Smooth muscle cell of bladder (primary cell): ENCODE results near the gene PTBP1. TPM values are rescaled to one million over a fixed set of nuclear protein-coding genes. Genes with fewer than 3 reads are reported as not detected.

ENCODE experiments used
- total RNA-seq: library from RNA; depleted of rRNA; stranded (reverse); fragments of >200 nt; gene quantifications from 2 replicates; pipeline ENCODE4 v1.2.3, GENCODE V29; 2014

Gene PTBP1
- 65.2 and 67.6 TPM in 2 replicates for total RNA-seq

DNA sequence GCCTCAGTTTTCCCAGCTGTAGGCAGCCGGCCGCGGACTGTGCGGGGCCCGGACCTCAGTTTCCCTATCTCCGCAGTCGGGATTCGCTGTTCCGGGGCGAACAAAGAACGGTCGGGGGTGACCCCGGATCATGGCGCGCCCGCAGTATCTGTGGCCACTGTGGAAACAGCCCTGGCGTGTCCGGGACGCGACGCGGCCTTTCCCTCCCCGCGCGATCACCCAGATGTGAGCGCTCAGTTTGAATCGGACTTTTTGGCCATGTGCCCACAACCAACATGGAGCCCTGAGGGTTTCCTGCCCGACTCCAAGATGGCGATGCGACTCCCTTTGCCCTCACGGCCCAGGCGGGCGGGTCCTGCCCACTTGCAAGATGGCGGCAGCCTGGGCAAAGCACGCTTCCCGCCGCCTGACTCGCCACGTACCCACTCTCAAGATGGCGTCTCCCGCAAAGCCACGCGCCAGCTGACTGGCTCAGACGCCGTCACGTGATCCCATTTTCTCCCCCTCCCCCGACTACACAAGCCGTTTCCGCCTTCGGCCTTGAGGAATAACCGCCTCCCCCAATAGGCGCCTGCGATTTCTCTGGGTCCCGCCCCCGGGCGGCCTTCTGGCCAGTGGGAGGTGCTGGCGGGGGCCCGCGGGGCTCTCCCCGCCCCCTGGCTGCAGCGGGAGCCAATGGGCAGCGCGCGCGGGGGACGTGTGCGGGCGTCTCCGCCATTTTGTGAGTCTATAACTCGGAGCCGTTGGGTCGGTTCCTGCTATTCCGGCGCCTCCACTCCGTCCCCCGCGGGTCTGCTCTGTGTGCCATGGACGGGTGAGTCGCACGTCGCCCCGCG is at the start of gene PTBP1:
TSS of gene PTBP1 (plus strand) at position 761 of the 836 bp plus-strand sequence. CDS start at position 807, 46 bp downstream.

GRCh38 chr19:750640-751423 is 46.4 kb upstream of the PTBP1 start, which contains the start of gene MISP:
TSS of gene MISP (plus strand) at chr19:751112. CDS start at chr19:756947, 5,835 bp downstream.

DNA sequence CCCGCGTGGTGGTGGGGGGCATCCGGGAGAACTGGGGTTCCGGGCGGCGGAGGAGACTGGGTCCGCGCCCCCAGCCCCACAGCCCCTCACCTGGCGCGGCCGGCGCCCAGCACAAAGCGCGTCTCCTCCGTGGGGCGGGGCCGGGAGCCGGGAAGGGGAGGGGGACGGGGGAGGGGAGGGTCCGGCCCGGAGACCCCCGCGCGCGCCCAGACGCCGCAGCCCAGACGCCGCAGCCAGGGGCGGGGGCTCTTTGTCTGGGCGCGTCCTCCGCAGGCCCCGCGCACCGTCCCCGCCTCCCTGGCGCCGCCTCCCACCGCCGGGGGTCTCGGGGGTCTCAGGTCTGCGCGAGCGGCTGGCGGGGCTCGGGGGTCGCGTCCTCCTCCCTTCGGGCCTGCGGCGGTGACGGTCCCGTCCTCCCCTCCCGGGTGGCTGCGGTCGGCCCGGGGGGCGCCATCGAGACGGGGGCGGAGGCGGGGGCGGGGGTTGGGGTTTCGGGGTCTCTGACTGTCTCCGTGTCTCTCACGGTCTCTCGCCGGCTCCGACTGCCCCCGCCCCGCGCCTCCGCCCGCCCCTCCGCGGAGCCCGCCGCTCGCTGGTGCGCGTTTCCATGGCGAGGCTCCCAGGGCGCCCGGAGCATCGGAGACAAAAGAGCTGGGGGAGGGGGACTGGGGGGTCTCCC is 24.7 kb downstream of the PTBP1 start, which contains the start of gene PLPPR3:
TSS of gene PLPPR3 (minus strand) at position 131 of the 679 bp plus-strand sequence. CDS start 396 bp downstream, outside the sequence.

DNA sequence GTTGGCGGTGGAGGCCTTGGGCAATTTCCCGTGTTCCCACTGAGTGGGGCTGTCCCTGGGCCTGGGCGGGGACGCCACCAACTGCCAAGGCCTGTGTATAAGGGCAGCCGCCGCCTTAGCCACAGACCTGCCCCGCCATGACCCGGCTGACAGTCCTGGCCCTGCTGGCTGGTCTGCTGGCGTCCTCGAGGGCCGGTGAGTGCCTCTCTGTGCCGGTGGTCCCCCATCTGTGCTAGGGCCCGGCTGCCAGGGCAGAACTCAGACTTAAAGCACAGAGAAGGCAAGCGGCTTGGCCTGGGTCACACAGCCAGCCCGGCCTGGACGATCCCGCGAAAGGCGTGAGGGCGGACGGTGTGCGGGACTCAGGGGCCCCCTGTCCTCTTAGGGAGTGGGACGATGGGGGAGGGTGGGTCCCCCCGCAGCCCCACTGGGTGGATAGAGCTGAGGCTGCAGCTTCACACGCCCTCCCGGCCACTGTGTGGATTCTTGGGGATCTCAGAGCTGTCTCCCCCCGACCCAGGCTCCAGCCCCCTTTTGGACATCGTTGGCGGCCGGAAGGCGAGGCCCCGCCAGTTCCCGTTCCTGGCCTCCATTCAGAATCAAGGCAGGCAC is 30.6 kb downstream of the PTBP1 start, which contains the start of gene AZU1:
TSS of gene AZU1 (plus strand) at position 128 of the 612 bp plus-strand sequence. CDS start at position 138, 10 bp downstream.

GRCh38 chr19:840519-841206 is 43.4 kb downstream of the PTBP1 start, which contains the start of gene PRTN3:
TSS of gene PRTN3 (plus strand) at chr19:840999. CDS start at chr19:841009, 10 bp downstream.

GRCh38 chr19:852136-853013 is 55.1 kb downstream of the PTBP1 start, which contains the start of gene ELANE:
TSS of gene ELANE (plus strand) at chr19:852303. CDS start at chr19:852329, 26 bp downstream.

DNA sequence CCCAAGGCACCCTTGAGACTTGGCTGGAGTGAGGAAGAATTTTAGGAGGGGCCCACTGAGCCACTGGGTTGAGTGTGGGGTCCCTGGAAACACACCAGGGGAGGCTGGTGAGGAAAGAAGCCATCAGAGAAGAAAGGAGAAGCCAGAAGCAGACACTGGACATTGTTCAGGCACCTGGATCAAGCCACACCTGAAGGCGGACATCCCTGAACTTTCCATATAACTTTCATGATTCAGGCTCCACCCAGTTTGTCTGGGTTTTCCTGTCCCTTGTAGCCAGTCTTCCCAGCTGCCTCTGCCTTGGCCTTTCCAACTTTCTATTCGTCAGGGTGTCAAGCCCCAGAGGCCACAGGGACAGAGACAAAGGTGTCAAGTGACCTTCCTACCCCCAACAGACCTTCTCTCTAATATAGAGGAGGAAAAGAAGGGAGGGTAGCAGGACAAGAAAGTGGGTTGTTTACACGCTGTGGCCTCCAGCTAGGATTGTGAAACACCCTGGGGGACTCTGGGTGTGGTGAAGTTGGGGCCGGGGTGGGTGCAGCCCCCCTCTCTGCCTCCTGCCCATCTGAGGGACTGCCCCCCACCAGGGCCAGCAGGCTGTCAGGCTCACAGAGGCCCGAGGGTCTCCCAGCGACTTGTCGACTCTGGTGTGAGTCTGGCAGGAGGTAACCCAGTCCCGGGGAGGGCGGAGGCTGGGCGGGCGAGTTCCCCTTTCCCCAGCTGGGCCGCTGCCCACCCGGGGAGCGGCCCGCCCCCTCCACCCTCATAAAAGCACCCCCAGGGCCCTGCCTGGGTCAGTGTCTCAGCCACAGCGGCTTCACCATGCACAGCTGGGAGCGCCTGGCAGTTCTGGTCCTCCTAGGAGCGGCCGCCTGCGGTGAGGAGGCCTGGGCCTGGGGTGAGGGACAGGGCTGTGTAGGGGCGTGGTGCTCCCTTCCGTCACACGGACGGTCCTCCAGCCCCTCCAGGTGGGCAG is 61.9 kb downstream of the PTBP1 start, which contains the start of gene CFD:
TSS of gene CFD (plus strand) at position 797 of the 976 bp plus-strand sequence. CDS start at position 823, 26 bp downstream.

Other genes starting within 250 kb of the PTBP1 start
- 296 and 318 TPM in 2 replicates for gene BSG, start 224.9 kb upstream of the PTBP1 start, total RNA-seq
- gene HCN2, start 207.6 kb upstream of the PTBP1 start, total RNA-seq = 0.71 and 1.3 TPM in 2 replicates
- 15.2 and 19.7 TPM in 2 replicates for gene POLRMT, start 163.9 kb upstream of the PTBP1 start, total RNA-seq
- gene FGF22, start 157.6 kb upstream of the PTBP1 start, total RNA-seq = under 0.01 and 0.09 TPM in 2 replicates
- 15.1 and 15.2 TPM in 2 replicates for gene RNF126, start 134.2 kb upstream of the PTBP1 start, total RNA-seq
- gene FSTL3, start 121.1 kb upstream of the PTBP1 start, total RNA-seq = 43.2 and 92.6 TPM in 2 replicates
- not detected in 2 replicates for gene PRSS57, start 102.0 kb upstream of the PTBP1 start, total RNA-seq
- gene PALM, start 88.5 kb upstream of the PTBP1 start, total RNA-seq = 4.8 and 15.6 TPM in 2 replicates
- 0.18 and 0.28 TPM in 2 replicates for gene MISP, start 46.3 kb upstream of the PTBP1 start, total RNA-seq
- gene PLPPR3, start 24.5 kb downstream of the PTBP1 start, total RNA-seq = 0.57 and 1.1 TPM in 2 replicates
- gene AZU1, start 30.4 kb downstream of the PTBP1 start, total RNA-seq = 0.18 TPM in 1 of 2 replicates, not detected in the other
- gene PRTN3, start 43.5 kb downstream of the PTBP1 start, total RNA-seq = not detected in 2 replicates
- gene ELANE, start 54.9 kb downstream of the PTBP1 start, total RNA-seq = 0.46 and 0.85 TPM in 2 replicates
- gene CFD, start 62.2 kb downstream of the PTBP1 start, total RNA-seq = 61.8 and 93.7 TPM in 2 replicates
- 16.4 and 21.4 TPM in 2 replicates for gene MED16, start 95.7 kb downstream of the PTBP1 start, total RNA-seq
- not detected in 2 replicates for gene RNU6-9, start 96.0 kb downstream of the PTBP1 start, total RNA-seq
- gene R3HDM4, start 115.8 kb downstream of the PTBP1 start, total RNA-seq = 18.1 and 18.3 TPM in 2 replicates
- under 0.01 TPM in 1 of 2 replicates, not detected in the other for gene KISS1R, start 119.9 kb downstream of the PTBP1 start, total RNA-seq
- gene ARID3A, start 128.6 kb downstream of the PTBP1 start, total RNA-seq = 16.9 and 22.2 TPM in 2 replicates
- 42.0 and 62.0 TPM in 2 replicates for gene WDR18, start 186.9 kb downstream of the PTBP1 start, total RNA-seq
- 0.14 and 0.65 TPM in 2 replicates for gene GRIN3B, start 203.0 kb downstream of the PTBP1 start, total RNA-seq
- 47.4 and 57.0 TPM in 2 replicates for gene TMEM259, start 223.7 kb downstream of the PTBP1 start, total RNA-seq
- not detected in 2 replicates for gene RNU6-2, start 224.1 kb downstream of the PTBP1 start, total RNA-seq
- 215 and 242 TPM in 2 replicates for gene CNN2, start 229.2 kb downstream of the PTBP1 start, total RNA-seq
- gene ABCA7, start 242.7 kb downstream of the PTBP1 start, total RNA-seq = 3.4 and 3.8 TPM in 2 replicates